HepG2 (cell line): Measurements from ENCODE around the gene TUBAL3.

Source experiments
- BRCA1 ChIP-seq: sonication (generic); formaldehyde crosslinking; IDR thresholded peaks from 2 replicates; pipeline ENCODE4 v1.4.0; 2020; ENCODE audit warnings: missing genetic modification reagents
- CREB1 ChIP-seq, 2 experiments: fragments of 450-650 bp in 1 of 2; IDR thresholded peaks; 2 replicates each; pipeline ENCODE4 v1.6.1; 2016 to 2017; ENCODE audit warnings: control low read depth in 1 of 2, mild to moderate bottlenecking in 1 of 2, missing compliant biosample characterization in 1 of 2, missing genetic modification characterization in 1 of 2
- HCFC1 ChIP-seq: fragments of 150-350 bp; IDR thresholded peaks from 2 replicates; pipeline ENCODE4 v1.6.1; 2014; ENCODE audit warnings: low read depth, low read length
- TCF12 ChIP-seq, 2 experiments: fragments of 450-650 bp in 1 of 2; sonication (generic) in 1 of 2; formaldehyde crosslinking in 1 of 2; IDR thresholded peaks; 2 replicates each; pipeline versions ENCODE4 v1.6.1 to v1.8.0; 2017 to 2022; ENCODE audit warnings: antibody characterized with exemption in 1 of 2, mild to moderate bottlenecking in 1 of 2, missing genetic modification reagents in 1 of 2, moderate library complexity in 1 of 2
- TF ChIP-seq, protein P1 (sequence below): sonication (generic); formaldehyde crosslinking; IDR thresholded peaks from 2 replicates; pipeline ENCODE4 v1.5.0; 2020; ENCODE audit warnings: mild to moderate bottlenecking, missing genetic modification reagents, moderate library complexity
- TF ChIP-seq, protein P2 (sequence below): fragments of 450-650 bp; IDR thresholded peaks from 2 replicates; pipeline ENCODE4 v1.6.1; 2016
- TF ChIP-seq, protein P3 (sequence below), 2 experiments: IDR thresholded peaks; 2 replicates each; pipeline ENCODE4 v1.6.1; 2011 to 2012; ENCODE audit warnings: low read length in 2 of 2, borderline replicate concordance in 1 of 2, low read depth in 1 of 2, mild to moderate bottlenecking in 1 of 2, moderate library complexity in 1 of 2

DNA sequence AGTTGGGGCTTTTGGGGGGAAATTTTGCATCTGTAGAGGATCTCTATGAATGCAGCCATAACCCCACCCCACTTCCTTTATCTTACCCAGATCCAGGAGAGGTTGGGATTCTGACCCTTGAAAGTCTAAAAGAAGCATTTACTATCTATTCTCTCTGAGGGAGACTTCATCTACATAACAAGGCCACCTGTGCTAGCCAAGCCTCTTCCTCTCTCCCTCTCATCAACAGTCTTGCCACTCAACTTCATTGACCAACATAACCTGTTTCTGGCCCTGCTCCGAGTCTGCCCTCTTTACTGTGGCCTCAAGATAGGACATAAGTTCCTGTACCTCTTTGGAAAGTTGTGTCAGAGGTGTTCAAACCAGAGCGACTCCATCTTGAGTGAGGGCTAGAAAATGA, 19.4 kb downstream of the TUBAL3 start:
- no peak for TF ChIP-seq HCFC1
- TF ChIP-seq TCF12 (IDR thresholded peaks at IDR 0.05), result no peak
- TF ChIP-seq TCF12 (CRISPR knock-in tag; IDR thresholded peaks at IDR 0.05), result no peak
- TF ChIP-seq, protein P1, sequence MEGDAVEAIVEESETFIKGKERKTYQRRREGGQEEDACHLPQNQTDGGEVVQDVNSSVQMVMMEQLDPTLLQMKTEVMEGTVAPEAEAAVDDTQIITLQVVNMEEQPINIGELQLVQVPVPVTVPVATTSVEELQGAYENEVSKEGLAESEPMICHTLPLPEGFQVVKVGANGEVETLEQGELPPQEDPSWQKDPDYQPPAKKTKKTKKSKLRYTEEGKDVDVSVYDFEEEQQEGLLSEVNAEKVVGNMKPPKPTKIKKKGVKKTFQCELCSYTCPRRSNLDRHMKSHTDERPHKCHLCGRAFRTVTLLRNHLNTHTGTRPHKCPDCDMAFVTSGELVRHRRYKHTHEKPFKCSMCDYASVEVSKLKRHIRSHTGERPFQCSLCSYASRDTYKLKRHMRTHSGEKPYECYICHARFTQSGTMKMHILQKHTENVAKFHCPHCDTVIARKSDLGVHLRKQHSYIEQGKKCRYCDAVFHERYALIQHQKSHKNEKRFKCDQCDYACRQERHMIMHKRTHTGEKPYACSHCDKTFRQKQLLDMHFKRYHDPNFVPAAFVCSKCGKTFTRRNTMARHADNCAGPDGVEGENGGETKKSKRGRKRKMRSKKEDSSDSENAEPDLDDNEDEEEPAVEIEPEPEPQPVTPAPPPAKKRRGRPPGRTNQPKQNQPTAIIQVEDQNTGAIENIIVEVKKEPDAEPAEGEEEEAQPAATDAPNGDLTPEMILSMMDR (CRISPR knock-in tag), result no peak
- TF ChIP-seq BRCA1, result no peak
- TF ChIP-seq, protein P2, sequence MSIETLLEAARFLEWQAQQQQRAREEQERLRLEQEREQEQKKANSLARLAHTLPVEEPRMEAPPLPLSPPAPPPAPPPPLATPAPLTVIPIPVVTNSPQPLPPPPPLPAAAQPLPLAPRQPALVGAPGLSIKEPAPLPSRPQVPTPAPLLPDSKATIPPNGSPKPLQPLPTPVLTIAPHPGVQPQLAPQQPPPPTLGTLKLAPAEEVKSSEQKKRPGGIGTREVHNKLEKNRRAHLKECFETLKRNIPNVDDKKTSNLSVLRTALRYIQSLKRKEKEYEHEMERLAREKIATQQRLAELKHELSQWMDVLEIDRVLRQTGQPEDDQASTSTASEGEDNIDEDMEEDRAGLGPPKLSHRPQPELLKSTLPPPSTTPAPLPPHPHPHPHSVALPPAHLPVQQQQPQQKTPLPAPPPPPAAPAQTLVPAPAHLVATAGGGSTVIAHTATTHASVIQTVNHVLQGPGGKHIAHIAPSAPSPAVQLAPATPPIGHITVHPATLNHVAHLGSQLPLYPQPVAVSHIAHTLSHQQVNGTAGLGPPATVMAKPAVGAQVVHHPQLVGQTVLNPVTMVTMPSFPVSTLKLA, result no peak
- TF ChIP-seq CREB1 (IDR thresholded peaks at IDR 0.05), result no peak
- TF ChIP-seq CREB1 (CRISPR knock-in tag; IDR thresholded peaks at IDR 0.05), result no peak
- TF ChIP-seq, protein P3, sequence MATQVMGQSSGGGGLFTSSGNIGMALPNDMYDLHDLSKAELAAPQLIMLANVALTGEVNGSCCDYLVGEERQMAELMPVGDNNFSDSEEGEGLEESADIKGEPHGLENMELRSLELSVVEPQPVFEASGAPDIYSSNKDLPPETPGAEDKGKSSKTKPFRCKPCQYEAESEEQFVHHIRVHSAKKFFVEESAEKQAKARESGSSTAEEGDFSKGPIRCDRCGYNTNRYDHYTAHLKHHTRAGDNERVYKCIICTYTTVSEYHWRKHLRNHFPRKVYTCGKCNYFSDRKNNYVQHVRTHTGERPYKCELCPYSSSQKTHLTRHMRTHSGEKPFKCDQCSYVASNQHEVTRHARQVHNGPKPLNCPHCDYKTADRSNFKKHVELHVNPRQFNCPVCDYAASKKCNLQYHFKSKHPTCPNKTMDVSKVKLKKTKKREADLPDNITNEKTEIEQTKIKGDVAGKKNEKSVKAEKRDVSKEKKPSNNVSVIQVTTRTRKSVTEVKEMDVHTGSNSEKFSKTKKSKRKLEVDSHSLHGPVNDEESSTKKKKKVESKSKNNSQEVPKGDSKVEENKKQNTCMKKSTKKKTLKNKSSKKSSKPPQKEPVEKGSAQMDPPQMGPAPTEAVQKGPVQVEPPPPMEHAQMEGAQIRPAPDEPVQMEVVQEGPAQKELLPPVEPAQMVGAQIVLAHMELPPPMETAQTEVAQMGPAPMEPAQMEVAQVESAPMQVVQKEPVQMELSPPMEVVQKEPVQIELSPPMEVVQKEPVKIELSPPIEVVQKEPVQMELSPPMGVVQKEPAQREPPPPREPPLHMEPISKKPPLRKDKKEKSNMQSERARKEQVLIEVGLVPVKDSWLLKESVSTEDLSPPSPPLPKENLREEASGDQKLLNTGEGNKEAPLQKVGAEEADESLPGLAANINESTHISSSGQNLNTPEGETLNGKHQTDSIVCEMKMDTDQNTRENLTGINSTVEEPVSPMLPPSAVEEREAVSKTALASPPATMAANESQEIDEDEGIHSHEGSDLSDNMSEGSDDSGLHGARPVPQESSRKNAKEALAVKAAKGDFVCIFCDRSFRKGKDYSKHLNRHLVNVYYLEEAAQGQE (IDR thresholded peaks at IDR 0.05; ENCODE audit: borderline replicate concordance in 1 of 2, low read depth in 1 of 2, low read length in 2 of 2), result no peak
